H1 (cell line): Measurements from ENCODE around the gene TLR10. TPM values are rescaled to one million over a fixed set of nuclear protein-coding genes. Genes with fewer than 3 reads are reported as not detected.

Source experiments
- EGR1 ChIP-seq: IDR thresholded peaks from 2 replicates; pipeline ENCODE4 v1.6.1; 2011; ENCODE audit warnings: low read depth, low read length, borderline replicate concordance
- KDM4A ChIP-seq: IDR thresholded peaks from one replicate; pipeline ENCODE4 v1.7.1; 2012; ENCODE audit warnings: low read depth, mild to moderate bottlenecking, moderate library complexity, low read length, inconsistent platforms; ENCODE audit not compliant: severe bottlenecking
- MAFK ChIP-seq: IDR thresholded peaks from 2 replicates; pipeline ENCODE4 v1.6.1; 2012; ENCODE audit warnings: low read depth, mild to moderate bottlenecking, improper control_type of control experiment, low read length
- RAD21 ChIP-seq, 2 experiments: IDR thresholded peaks in 1 of 2; conservative IDR thresholded peaks in 1 of 2; 2 replicates each; pipeline ENCODE4 v1.6.1; 2011; ENCODE audit warnings: low read depth in 2 of 2, low read length in 2 of 2, improper control_type of control experiment in 1 of 2, inconsistent platforms in 1 of 2, mild to moderate bottlenecking in 1 of 2, moderate library complexity in 1 of 2
- polyA plus RNA-seq, 7 experiments: library from polyadenylated mRNA; depleted of rRNA in 3 of 7; stranded (reverse) in 5 of 7; unstranded in 2 of 7; fragments of >200 nt in 5 of 7; fragments of 200-250 nt in 2 of 7; gene quantifications; 1 replicate in 5 of 7; 2 replicates in 1 of 7; 4 replicates in 1 of 7; pipeline versions ENCODE4 v1.2.1 to v1.2.3, GENCODE V29; 2011 to 2013; ENCODE audit warnings: missing spikeins in 2 of 7, mixed read lengths in 2 of 7
- total RNA-seq: library from RNA; stranded (reverse); fragmentation: NEBNext Ultra II Directional; extraction: Animal tissue kit (Norgen Biotek cat#: 25700); gene quantifications from 2 replicates; pipeline ENCODE4 v1.2.1, GENCODE V29; 2021
- TF ChIP-seq, protein P1 (sequence below): fragments of 300-600 bp; sonication (generic); IDR thresholded peaks from 2 replicates; pipeline ENCODE4 v1.7.1; 2012; ENCODE audit warnings: low read length, moderate library complexity, mild to moderate bottlenecking, inconsistent platforms; ENCODE audit not compliant: insufficient replicate concordance

The TLR10 gene
- total and polyA plus RNA-seq, 2 of the 8 experiments (the other 6 are each of a cell fraction or from before 2014, with no cell fraction given): not detected

DNA sequence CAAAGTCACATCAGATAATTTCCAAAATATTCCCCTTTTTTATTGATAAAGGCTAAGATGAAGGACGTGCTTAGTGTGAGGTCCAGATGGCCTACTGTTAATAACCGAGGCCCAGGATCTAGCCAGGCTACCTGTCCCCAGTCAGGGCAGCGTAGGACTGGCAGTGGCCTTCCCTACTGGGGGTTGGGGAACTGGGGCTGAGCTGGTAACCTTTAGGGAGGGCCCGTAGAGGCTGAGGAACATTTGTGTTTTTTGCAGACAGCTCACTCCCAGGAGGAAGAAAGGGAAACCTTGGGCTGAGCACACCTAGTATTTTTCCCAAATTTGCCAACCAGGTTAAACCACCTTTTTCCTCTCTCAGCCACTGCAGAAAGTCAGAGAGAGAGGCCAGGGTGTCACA is 59.7 kb downstream of the TLR10 start (continued):
- TF ChIP-seq, protein P1, sequence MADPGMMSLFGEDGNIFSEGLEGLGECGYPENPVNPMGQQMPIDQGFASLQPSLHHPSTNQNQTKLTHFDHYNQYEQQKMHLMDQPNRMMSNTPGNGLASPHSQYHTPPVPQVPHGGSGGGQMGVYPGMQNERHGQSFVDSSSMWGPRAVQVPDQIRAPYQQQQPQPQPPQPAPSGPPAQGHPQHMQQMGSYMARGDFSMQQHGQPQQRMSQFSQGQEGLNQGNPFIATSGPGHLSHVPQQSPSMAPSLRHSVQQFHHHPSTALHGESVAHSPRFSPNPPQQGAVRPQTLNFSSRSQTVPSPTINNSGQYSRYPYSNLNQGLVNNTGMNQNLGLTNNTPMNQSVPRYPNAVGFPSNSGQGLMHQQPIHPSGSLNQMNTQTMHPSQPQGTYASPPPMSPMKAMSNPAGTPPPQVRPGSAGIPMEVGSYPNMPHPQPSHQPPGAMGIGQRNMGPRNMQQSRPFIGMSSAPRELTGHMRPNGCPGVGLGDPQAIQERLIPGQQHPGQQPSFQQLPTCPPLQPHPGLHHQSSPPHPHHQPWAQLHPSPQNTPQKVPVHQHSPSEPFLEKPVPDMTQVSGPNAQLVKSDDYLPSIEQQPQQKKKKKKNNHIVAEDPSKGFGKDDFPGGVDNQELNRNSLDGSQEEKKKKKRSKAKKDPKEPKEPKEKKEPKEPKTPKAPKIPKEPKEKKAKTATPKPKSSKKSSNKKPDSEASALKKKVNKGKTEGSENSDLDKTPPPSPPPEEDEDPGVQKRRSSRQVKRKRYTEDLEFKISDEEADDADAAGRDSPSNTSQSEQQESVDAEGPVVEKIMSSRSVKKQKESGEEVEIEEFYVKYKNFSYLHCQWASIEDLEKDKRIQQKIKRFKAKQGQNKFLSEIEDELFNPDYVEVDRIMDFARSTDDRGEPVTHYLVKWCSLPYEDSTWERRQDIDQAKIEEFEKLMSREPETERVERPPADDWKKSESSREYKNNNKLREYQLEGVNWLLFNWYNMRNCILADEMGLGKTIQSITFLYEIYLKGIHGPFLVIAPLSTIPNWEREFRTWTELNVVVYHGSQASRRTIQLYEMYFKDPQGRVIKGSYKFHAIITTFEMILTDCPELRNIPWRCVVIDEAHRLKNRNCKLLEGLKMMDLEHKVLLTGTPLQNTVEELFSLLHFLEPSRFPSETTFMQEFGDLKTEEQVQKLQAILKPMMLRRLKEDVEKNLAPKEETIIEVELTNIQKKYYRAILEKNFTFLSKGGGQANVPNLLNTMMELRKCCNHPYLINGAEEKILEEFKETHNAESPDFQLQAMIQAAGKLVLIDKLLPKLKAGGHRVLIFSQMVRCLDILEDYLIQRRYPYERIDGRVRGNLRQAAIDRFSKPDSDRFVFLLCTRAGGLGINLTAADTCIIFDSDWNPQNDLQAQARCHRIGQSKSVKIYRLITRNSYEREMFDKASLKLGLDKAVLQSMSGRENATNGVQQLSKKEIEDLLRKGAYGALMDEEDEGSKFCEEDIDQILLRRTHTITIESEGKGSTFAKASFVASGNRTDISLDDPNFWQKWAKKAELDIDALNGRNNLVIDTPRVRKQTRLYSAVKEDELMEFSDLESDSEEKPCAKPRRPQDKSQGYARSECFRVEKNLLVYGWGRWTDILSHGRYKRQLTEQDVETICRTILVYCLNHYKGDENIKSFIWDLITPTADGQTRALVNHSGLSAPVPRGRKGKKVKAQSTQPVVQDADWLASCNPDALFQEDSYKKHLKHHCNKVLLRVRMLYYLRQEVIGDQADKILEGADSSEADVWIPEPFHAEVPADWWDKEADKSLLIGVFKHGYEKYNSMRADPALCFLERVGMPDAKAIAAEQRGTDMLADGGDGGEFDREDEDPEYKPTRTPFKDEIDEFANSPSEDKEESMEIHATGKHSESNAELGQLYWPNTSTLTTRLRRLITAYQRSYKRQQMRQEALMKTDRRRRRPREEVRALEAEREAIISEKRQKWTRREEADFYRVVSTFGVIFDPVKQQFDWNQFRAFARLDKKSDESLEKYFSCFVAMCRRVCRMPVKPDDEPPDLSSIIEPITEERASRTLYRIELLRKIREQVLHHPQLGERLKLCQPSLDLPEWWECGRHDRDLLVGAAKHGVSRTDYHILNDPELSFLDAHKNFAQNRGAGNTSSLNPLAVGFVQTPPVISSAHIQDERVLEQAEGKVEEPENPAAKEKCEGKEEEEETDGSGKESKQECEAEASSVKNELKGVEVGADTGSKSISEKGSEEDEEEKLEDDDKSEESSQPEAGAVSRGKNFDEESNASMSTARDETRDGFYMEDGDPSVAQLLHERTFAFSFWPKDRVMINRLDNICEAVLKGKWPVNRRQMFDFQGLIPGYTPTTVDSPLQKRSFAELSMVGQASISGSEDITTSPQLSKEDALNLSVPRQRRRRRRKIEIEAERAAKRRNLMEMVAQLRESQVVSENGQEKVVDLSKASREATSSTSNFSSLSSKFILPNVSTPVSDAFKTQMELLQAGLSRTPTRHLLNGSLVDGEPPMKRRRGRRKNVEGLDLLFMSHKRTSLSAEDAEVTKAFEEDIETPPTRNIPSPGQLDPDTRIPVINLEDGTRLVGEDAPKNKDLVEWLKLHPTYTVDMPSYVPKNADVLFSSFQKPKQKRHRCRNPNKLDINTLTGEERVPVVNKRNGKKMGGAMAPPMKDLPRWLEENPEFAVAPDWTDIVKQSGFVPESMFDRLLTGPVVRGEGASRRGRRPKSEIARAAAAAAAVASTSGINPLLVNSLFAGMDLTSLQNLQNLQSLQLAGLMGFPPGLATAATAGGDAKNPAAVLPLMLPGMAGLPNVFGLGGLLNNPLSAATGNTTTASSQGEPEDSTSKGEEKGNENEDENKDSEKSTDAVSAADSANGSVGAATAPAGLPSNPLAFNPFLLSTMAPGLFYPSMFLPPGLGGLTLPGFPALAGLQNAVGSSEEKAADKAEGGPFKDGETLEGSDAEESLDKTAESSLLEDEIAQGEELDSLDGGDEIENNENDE: no peak
- no peak for TF ChIP-seq MAFK
- no peak for TF ChIP-seq KDM4A
- TF ChIP-seq EGR1: no peak
- TF ChIP-seq RAD21 (IDR thresholded peaks at IDR 0.05 in 1 of 2, conservative IDR thresholded peaks at IDR 0.05 in 1 of 2; ENCODE audit: low read depth in 2 of 2, low read length in 2 of 2): no peak
